HG02970 (cell line): ENCODE measurements around the gene BASP1.
"Not testable (repeated sequence)": the region's sequence is repeated elsewhere in the genome, so short reads cannot be mapped to it uniquely, and the experiment has no call there.

ENCODE experiments used
- ATAC-seq: cut with Tn5 transposase; IDR thresholded peaks from one replicate; pipeline ENCODE4 v1.9.1; 2021; ENCODE audit warnings: mild to moderate bottlenecking, moderate library complexity, moderate number of reproducible peaks; ENCODE audit not compliant: unreplicated experiment, low FRiP score

BASP1 gene

GRCh38 chr5:17311811-17312210 is 94.4 kb downstream of the BASP1 start:
- ATAC-seq, result not testable (repeated sequence)

GRCh38 chr5:17312358-17312757 is 94.9 kb downstream of the BASP1 start:
- ATAC-seq, result no peak

GRCh38 chr5:17314907-17315471 is 97.6 kb downstream of the BASP1 start:
- no peak for ATAC-seq

GRCh38 chr5:17315710-17316221 is 98.3 kb downstream of the BASP1 start:
- ATAC-seq, result no peak

- peak; percentile 57 for ATAC-seq
Observed at GRCh38 chr5:17316970-17317459, 99.6 kb downstream of the BASP1 start.

GRCh38 chr5:17317473-17317872 is 100.0 kb downstream of the BASP1 start:
- ATAC-seq, result peak; percentile 43

GRCh38 chr5:17319095-17319494 is 101.7 kb downstream of the BASP1 start:
- ATAC-seq, result not testable (repeated sequence)

- no peak for ATAC-seq
Observed at GRCh38 chr5:17325770-17326599, 108.6 kb downstream of the BASP1 start.
